A549 (cell line): ENCODE data around the gene CA7. TPM values are rescaled to one million over a fixed set of nuclear protein-coding genes. Genes with fewer than 3 reads are reported as not detected.
"Not testable (repeated sequence)": the region's sequence is repeated elsewhere in the genome, so short reads cannot be mapped to it uniquely, and the experiment has no call there.

Experiments
- ATAC-seq, 2 experiments: fragments of 200-7000 bp in 1 of 2; fragments of >200 bp in 1 of 2; cut with Nextera tagmentation in 1 of 2; cut with Tn5 transposase in 1 of 2; 3 replicates each; pipeline versions ENCODE4 v1.8.0 to v1.9.1; 2018 to 2020; ENCODE audit warnings: mild to moderate bottlenecking in 1 of 2, moderate library complexity in 1 of 2
- CTCF ChIA-PET: fragments of 300-600 bp; sonication (Branson Sonifier 250); formaldehyde crosslinking; extraction: SDS; loops from one replicate; lab custom pipeline; 2021; ENCODE audit warnings: antibody characterized with exemption, inconsistent platforms; lab: Yijun Ruan, JAX
- POLR2A ChIA-PET: fragments of 350-600 bp; formaldehyde crosslinking; extraction: SDS; loops from one replicate; lab custom pipeline; 2021; ENCODE audit warnings: antibody characterized with exemption, inconsistent platforms; lab: Yijun Ruan, JAX
- DNase-seq, 2 experiments: peaks; one replicate each; pipeline versions ENCODE4 v3.0.0 to v3.0.0-alpha.2; 2011 to 2016; ENCODE audit warnings: low read depth in 1 of 2, low spot score in 1 of 2
- FAIRE-seq: peaks from 2 replicates; lab custom pipeline; 2011; peaks lifted over from hg19 to GRCh38; lab: Jason Lieb, UNC
- H3K27ac ChIP-seq, 2 experiments: fragments of >200 bp; sonication (Bioruptor Twin); formaldehyde crosslinking; 3 replicates each; pipeline ENCODE4 v1.5.1; 2016 to 2017
- H3K4me1 ChIP-seq: fragments of >200 bp; sonication (Bioruptor Twin); formaldehyde crosslinking; 3 replicates; pipeline ENCODE4 v1.6.1; 2016
- H3K4me2 ChIP-seq: fragments of >200 bp; sonication (Bioruptor Twin); formaldehyde crosslinking; 3 replicates; pipeline ENCODE4 v1.6.1; 2016
- H3K4me3 ChIP-seq: fragments of >200 bp; sonication (Bioruptor Twin); formaldehyde crosslinking; 3 replicates; pipeline ENCODE4 v1.5.1; 2016
- H3K9me3 ChIP-seq: fragments of >200 bp; sonication (Bioruptor Twin); formaldehyde crosslinking; 3 replicates; pipeline ENCODE4 v1.6.1; 2016
- ATOH8 ChIP-seq: fragments of 250-450 bp; sonication (Bioruptor Pico); IDR thresholded peaks from 2 replicates; pipeline ENCODE4 v1.5.0; 2020; ENCODE audit warnings: low read depth, mild to moderate bottlenecking, moderate library complexity
- CBX2 ChIP-seq: fragments of 200-600 bp; sonication (generic); IDR thresholded peaks from 2 replicates; pipeline ENCODE4 v1.6.1; 2016; ENCODE audit warnings: low read depth, mild to moderate bottlenecking, borderline replicate concordance
- CBX8 ChIP-seq: fragments of 200-600 bp; sonication (generic); IDR thresholded peaks from 2 replicates; pipeline ENCODE4 v1.6.1; 2016
- CEBPB ChIP-seq, 2 experiments: fragments of >200 bp in 1 of 2; sonication (Bioruptor Twin) in 1 of 2; formaldehyde crosslinking in 1 of 2; IDR thresholded peaks; 2 replicates each; pipeline ENCODE4 v1.6.1; 2012 to 2016
- CHD2 ChIP-seq: fragments of 150-350 bp; IDR thresholded peaks from 2 replicates; pipeline ENCODE4 v1.6.1; 2014; ENCODE audit warnings: low read length; ENCODE audit not compliant: partially characterized antibody
- FOSB ChIP-seq: fragments of 250-450 bp; sonication (Bioruptor Pico); IDR thresholded peaks from 2 replicates; pipeline ENCODE4 v1.5.0; 2020; ENCODE audit warnings: mild to moderate bottlenecking, moderate library complexity
- HDAC2 ChIP-seq: fragments of 200-600 bp; sonication (generic); IDR thresholded peaks from 2 replicates; pipeline ENCODE4 v1.6.1; 2016
- HOXA7 ChIP-seq: fragments of 250-450 bp; sonication (Bioruptor Pico); IDR thresholded peaks from 2 replicates; pipeline ENCODE4 v1.5.0; 2020; ENCODE audit warnings: mild to moderate bottlenecking, moderate library complexity
- MAX ChIP-seq: IDR thresholded peaks from 2 replicates; pipeline ENCODE4 v1.6.1; 2012
- MYC ChIP-seq: IDR thresholded peaks from 2 replicates; pipeline ENCODE4 v1.6.1; 2012; ENCODE audit warnings: mild to moderate bottlenecking, inconsistent platforms, low read length, improper control_type of control experiment, borderline replicate concordance
- NFE2L2 ChIP-seq: fragments of 150-350 bp; conservative IDR thresholded peaks from 2 replicates; pipeline ENCODE4 v1.6.1; 2014; ENCODE audit warnings: low read length
- POLR2A ChIP-seq: IDR thresholded peaks from 2 replicates; pipeline ENCODE4 v1.6.1; 2012; ENCODE audit warnings: mild to moderate bottlenecking, low read length
- RFX5 ChIP-seq: fragments of 450-650 bp; IDR thresholded peaks from 2 replicates; pipeline ENCODE4 v1.7.1; 2014; ENCODE audit warnings: antibody characterized with exemption, mild to moderate bottlenecking, moderate library complexity
- SREBF2 ChIP-seq: fragments of 450-650 bp; IDR thresholded peaks from 2 replicates; pipeline ENCODE4 v1.6.1; 2014; ENCODE audit warnings: mild to moderate bottlenecking, moderate library complexity
- ZNF302 ChIP-seq: fragments of 250-450 bp; sonication (Bioruptor Pico); IDR thresholded peaks from 2 replicates; pipeline ENCODE4 v1.9.0; 2021; ENCODE audit warnings: inconsistent platforms, mild to moderate bottlenecking, moderate library complexity
- WGBS: methylation state at CpG from one replicate; pipeline ENCODE4 v1.1.6; 2017; ENCODE audit errors: missing lambda C conversion rate; 5-methylcytosine and 5-hydroxymethylcytosine counted together
- polyA plus RNA-seq, 4 experiments: library from polyadenylated mRNA; depleted of rRNA in 3 of 4; stranded (reverse); fragments of >200 nt; fragmentation: RNase III in 1 of 4; extraction: RNeasy Plus Mini Kit Qiagen cat#74134 plus additional on column Dnase treatment in 1 of 4; gene quantifications; 2 replicates in 3 of 4; 3 replicates in 1 of 4; pipeline ENCODE4 v1.2.3, GENCODE V29; 2011 to 2017
- TF ChIP-seq, protein P1 (sequence below): IDR thresholded peaks from 2 replicates; pipeline ENCODE4 v1.6.1; 2012; ENCODE audit warnings: low read depth, borderline replicate concordance

The CA7 gene
- polyA plus RNA-seq, 2 of the 4 experiments (the other 2 are of a cell fraction), result not detected

GRCh38 chr16:66862023-66862520 is 17.9 kb downstream of the CA7 start:
- Histone ChIP-seq H3K4me1 (peaks cover 9% of the 10 kb centered on the region; the same call in 1 of the 3 replicates), H3K4me3 (no peak overlapping the region), H3K27ac (no peak overlapping the region), H3K9me3 (no peaks in the 10 kb centered on the region)
- WGBS, result 77% methylated on average over 8 of the region's 8 CpGs
- POLR2A ChIA-PET, result interaction anchor here (0.8 kb wide), 1 partner anchor 11 kb away, joined by 4 read pairs; no protein-coding TSS in a partner anchor
- no peak for DNase-seq
- no peak for TF ChIP-seq POLR2A
- no peak for TF ChIP-seq MAX
- no peak for TF ChIP-seq CBX2
- TF ChIP-seq NFE2L2, result no peak
- TF ChIP-seq HDAC2, result no peak
- TF ChIP-seq MYC, result no peak
- no peak for TF ChIP-seq CHD2
- no peak for TF ChIP-seq SREBF2
- TF ChIP-seq CBX8, result no peak
- no peak for TF ChIP-seq FOSB (CRISPR knock-in tag)
- no peak for TF ChIP-seq CEBPB (IDR thresholded peaks at IDR 0.05)
- no peak for TF ChIP-seq ZNF302 (CRISPR knock-in tag)
- TF ChIP-seq, all 56 proteins: peak for 0
- no peak overlapping the region for H3K4me2 ChIP-seq
- FAIRE-seq (no peak), ATAC-seq (no peak)
- CTCF ChIA-PET, result interaction anchor here (1.2 to 3.5 kb wide), 7 partner anchors 11 to 253 kb away, joined by 4 to 17 read pairs (median 6); partner anchors contain the start of gene NAE1

DNA sequence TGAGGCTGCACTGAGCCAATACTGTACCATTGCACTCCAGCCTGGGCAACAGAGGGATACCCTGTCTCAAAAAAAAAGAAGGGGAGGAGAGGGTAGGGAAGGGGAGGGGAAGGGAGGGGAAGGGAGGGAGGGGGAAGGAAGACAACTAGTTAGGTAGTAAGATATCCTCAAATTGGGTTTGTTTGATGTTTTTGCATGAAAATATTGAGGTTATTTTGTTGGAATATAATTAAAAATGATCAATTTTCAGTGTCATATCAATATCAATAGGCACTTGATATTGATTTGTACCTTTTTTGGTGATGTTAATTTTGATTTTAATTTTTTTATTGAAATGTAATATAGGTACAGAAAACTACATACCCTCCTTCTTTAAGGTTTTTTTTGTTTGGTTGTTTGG is 19.5 kb downstream of the CA7 start:
- POLR2A ChIA-PET, result no interaction called here
- no peak overlapping the region for H3K27ac ChIP-seq
- no peak for DNase-seq
- H3K4me2 ChIP-seq, result no peak overlapping the region
- no peak overlapping the region for H3K4me3 ChIP-seq
- peaks cover 9% of the 10 kb centered on the region; the same call in 1 of the 3 replicates for H3K4me1 ChIP-seq
- no peak for FAIRE-seq
- no peaks in the 10 kb centered on the region for H3K9me3 ChIP-seq
- CTCF ChIA-PET, result interaction anchor here (1.7 to 5.9 kb wide), 4 partner anchors 9 to 255 kb away, joined by 6 to 65 read pairs (median 16); partner anchors contain the start of gene NAE1
- no peak for ATAC-seq
- TF ChIP-seq MYC, result no peak
- TF ChIP-seq, protein P1, sequence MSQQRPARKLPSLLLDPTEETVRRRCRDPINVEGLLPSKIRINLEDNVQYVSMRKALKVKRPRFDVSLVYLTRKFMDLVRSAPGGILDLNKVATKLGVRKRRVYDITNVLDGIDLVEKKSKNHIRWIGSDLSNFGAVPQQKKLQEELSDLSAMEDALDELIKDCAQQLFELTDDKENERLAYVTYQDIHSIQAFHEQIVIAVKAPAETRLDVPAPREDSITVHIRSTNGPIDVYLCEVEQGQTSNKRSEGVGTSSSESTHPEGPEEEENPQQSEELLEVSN, result no peak

- ATAC-seq (no peak), FAIRE-seq (no peak), DNase-seq (no peak)
- CTCF ChIA-PET, result interaction anchor here (0.6 to 9.1 kb wide), 19 partner anchors 13 to 464 kb away, joined by 3 to 148 read pairs (median 21); partner anchors contain the start of genes CA7, CMTM4 and NAE1
- TF ChIP-seq RFX5 (no peak), HOXA7 (CRISPR knock-in tag) (no peak), ATOH8 (no peak)
- Histone ChIP-seq H3K4me1 (peaks cover 5% of the 10 kb centered on the region; the same call in 2 of the 3 replicates), H3K27ac (no peak overlapping the region), H3K4me2 (no peak overlapping the region), H3K9me3 (no peaks in the 10 kb centered on the region), H3K4me3 (no peak overlapping the region)
- 36% methylated on average over 1 of the region's 1 CpG for WGBS
- POLR2A ChIA-PET, result no interaction called here
These were observed 25.2 kb downstream of the CA7 start for GRCh38 chr16:66869424-66869823.

DNA sequence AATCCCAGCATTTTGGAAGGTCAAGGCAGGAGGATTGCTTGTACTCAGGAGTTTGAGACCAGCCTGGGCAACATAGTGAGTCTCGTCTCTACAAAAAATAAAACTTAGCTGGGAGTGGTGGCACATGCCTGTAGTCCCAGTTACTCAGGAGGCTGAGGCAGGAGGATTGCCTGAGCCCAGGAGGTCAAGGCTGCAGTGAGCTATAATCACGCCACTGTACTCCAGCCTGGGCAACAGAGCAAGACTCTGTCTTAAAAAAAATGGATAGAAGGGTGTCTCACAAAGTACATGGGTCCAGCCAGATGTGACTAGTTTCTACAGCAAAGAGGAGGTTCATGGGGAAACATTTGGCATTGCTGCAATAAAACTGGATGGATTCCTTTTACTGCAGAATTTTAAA is 27.1 kb downstream of the CA7 start:
- 89% methylated on average over 2 of the region's 2 CpGs for WGBS
- POLR2A ChIA-PET, result not testable (repeated sequence)
- CTCF ChIA-PET, result interaction anchor here (1.1 to 9.1 kb wide), 9 partner anchors 22 to 465 kb away, joined by 3 to 148 read pairs (median 4); partner anchors contain the start of genes DYNC1LI2 and NAE1

More for the DNA sequence above, 27.1 kb downstream of the CA7 start:
- H3K4me3 ChIP-seq, H3K4me2 ChIP-seq, H3K27ac ChIP-seq, H3K9me3 ChIP-seq, FAIRE-seq, DNase-seq, ATAC-seq, H3K4me1 ChIP-seq: not testable (repeated sequence)
